Upper lobe of left lung (tissue), 4 donors: ENCODE results near the gene ORM1.

Experiments
- CTCF ChIP-seq, 6 experiments: fragments of 450-650 bp in 4 of 6; fragments of 200-600 bp in 2 of 6; sonication (generic) in 2 of 6; IDR thresholded peaks; one replicate each; pipeline ENCODE4 v1.5.1; 2016 to 2019; ENCODE audit warnings: antibody characterized with exemption in 6 of 6
- POLR2AphosphoS5 ChIP-seq, 2 donors: sonication (generic); formaldehyde crosslinking; IDR thresholded peaks; one replicate each; pipeline ENCODE4 v1.5.1; 2017; ENCODE audit warnings: antibody characterized with exemption in 2 of 2

GRCh38 chr9:114327749-114328148 lies 4.9 kb downstream of the ORM1 start:
- TF ChIP-seq CTCF (IDR thresholded peaks at IDR 0.05) (no peak), POLR2AphosphoS5 (IDR thresholded peaks at IDR 0.05) (no peak)
